Measurements from ENCODE around the gene CC2D1A. TPM values are rescaled to one million over a fixed set of nuclear protein-coding genes. Genes with fewer than 3 reads are reported as not detected.

Gene CC2D1A
- total RNA-seq, 1 donor from 2014 or later: 22.6 TPM

DNA sequence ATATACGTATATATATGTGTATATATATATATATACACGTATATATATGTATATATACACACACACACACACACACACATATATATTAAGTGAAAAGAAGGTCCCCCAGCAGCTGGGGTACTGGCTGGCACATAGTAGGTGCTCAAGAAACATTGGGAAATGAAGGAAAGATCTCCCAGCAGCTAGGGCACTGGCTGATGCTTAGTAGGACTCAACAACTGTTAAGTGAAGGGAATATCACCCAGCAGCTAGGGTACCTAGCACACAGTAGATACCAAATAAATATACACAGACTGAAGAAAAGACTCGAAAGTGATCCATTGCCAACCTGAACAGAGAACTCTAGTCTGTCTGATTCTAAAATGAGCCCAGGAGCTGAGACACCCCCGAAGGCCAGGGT, 20.0 kb downstream of the CC2D1A start:
- Mint-ChIP-seq H3K36me3 (ENCODE audit: low read depth, unreplicated experiment) (peaks cover 37% of the 10 kb centered on the region), H3K4me3 (ENCODE audit: unreplicated experiment) (no peak overlapping the region), H3K27me3 (ENCODE audit: low read depth, unreplicated experiment) (no peaks in the 10 kb centered on the region), H3K27ac (ENCODE audit: unreplicated experiment) (no peak overlapping the region), H3K4me1 (ENCODE audit: low read depth, unreplicated experiment) (no peaks in the 10 kb centered on the region), H3K9me3 (ENCODE audit: unreplicated experiment) (peaks cover 2% of the 10 kb centered on the region)
- Histone ChIP-seq H3K27me3 (ENCODE audit: insufficient read depth, low read length) (no peaks in the 10 kb centered on the region), H3K36me3 (ENCODE audit: insufficient read depth, low read length) (peaks cover 3% of the 10 kb centered on the region), H3K4me2 (ENCODE audit: low read length) (no peak overlapping the region), H2AFZ (ENCODE audit: low read depth, low read length) (no peak overlapping the region), H3K27ac (ENCODE audit: low read depth, low read length) (no peak overlapping the region), H3K79me2 (ENCODE audit: insufficient read depth, low read length) (no peaks in the 10 kb centered on the region), H3K4me3 (ENCODE audit: insufficient read depth, low read depth, low read length) (no peak overlapping the region), H3K4me1 (ENCODE audit: insufficient read depth, low read length) (no peaks in the 10 kb centered on the region), H3K9me3 (ENCODE audit: insufficient read depth, low read depth, low read length) (peaks cover 3% of the 10 kb centered on the region), H3K9ac (ENCODE audit: low read length) (no peak overlapping the region), H4K20me1 (ENCODE audit: insufficient read depth, low read length) (no peaks in the 10 kb centered on the region)
- no peak for TF ChIP-seq EZH2 (IDR thresholded peaks at IDR 0.05; ENCODE audit: insufficient read depth, low read length)
- TF ChIP-seq, protein P1, sequence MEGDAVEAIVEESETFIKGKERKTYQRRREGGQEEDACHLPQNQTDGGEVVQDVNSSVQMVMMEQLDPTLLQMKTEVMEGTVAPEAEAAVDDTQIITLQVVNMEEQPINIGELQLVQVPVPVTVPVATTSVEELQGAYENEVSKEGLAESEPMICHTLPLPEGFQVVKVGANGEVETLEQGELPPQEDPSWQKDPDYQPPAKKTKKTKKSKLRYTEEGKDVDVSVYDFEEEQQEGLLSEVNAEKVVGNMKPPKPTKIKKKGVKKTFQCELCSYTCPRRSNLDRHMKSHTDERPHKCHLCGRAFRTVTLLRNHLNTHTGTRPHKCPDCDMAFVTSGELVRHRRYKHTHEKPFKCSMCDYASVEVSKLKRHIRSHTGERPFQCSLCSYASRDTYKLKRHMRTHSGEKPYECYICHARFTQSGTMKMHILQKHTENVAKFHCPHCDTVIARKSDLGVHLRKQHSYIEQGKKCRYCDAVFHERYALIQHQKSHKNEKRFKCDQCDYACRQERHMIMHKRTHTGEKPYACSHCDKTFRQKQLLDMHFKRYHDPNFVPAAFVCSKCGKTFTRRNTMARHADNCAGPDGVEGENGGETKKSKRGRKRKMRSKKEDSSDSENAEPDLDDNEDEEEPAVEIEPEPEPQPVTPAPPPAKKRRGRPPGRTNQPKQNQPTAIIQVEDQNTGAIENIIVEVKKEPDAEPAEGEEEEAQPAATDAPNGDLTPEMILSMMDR (IDR thresholded peaks at IDR 0.05; ENCODE audit: insufficient read depth, low read depth, low read length): no peak
- no peak for FAIRE-seq
- no peak for DNase-seq (ENCODE audit: low read depth)

DNA sequence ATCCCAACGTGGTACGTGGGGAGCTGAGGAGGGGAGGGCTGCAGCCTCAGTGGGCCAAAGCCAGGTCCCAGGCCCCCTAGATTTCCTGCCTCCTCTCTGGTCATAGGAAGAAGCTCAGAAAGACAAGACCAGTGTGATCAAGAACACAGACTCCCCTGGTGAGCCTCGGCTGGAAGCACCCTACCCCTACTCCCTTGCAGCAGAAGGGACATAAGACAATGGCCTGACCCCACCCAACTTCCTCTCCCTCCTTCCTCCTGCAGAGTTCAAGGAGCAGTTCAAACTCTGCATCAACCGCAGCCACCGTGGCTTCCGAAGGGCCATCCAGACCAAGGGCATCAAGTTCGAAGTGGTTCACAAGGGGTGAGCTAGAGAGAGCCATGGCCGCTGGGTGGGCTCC, 20.7 kb downstream of the CC2D1A start:
- no peaks in the 10 kb centered on the region for H4K20me1 ChIP-seq (ENCODE audit: insufficient read depth, low read length)
- no peak overlapping the region for H3K4me3 Mint-ChIP-seq (ENCODE audit: unreplicated experiment)
- H3K9me3 ChIP-seq (ENCODE audit: insufficient read depth, low read depth, low read length): no peaks in the 10 kb centered on the region
- no peaks in the 10 kb centered on the region for H3K27me3 ChIP-seq (ENCODE audit: insufficient read depth, low read length)
- peaks cover 30% of the 10 kb centered on the region for H3K36me3 Mint-ChIP-seq (ENCODE audit: low read depth, unreplicated experiment)
- H3K9me3 Mint-ChIP-seq (ENCODE audit: unreplicated experiment): peaks cover 2% of the 10 kb centered on the region
- no peaks in the 10 kb centered on the region for H3K79me2 ChIP-seq (ENCODE audit: insufficient read depth, low read length)
- no peaks in the 10 kb centered on the region for H3K27me3 Mint-ChIP-seq (ENCODE audit: low read depth, unreplicated experiment)
- no peak overlapping the region for H3K27ac Mint-ChIP-seq (ENCODE audit: unreplicated experiment)
- H3K9ac ChIP-seq (ENCODE audit: low read length): no peak overlapping the region
- H3K36me3 ChIP-seq (ENCODE audit: insufficient read depth, low read length): peaks cover 3% of the 10 kb centered on the region
- DNase-seq (ENCODE audit: low read depth): no peak
- FAIRE-seq: no peak
- no peak for TF ChIP-seq EZH2 (IDR thresholded peaks at IDR 0.05; ENCODE audit: insufficient read depth, low read length)
- TF ChIP-seq, protein P1 (IDR thresholded peaks at IDR 0.05; ENCODE audit: insufficient read depth, low read depth, low read length): no peak
- H3K4me2 ChIP-seq (ENCODE audit: low read length): no peak overlapping the region
- H3K4me1 Mint-ChIP-seq (ENCODE audit: low read depth, unreplicated experiment): no peaks in the 10 kb centered on the region
- H3K4me3 ChIP-seq (ENCODE audit: insufficient read depth, low read depth, low read length): no peak overlapping the region
- H2AFZ ChIP-seq (ENCODE audit: low read depth, low read length): no peak overlapping the region
- H3K4me1 ChIP-seq (ENCODE audit: insufficient read depth, low read length): no peaks in the 10 kb centered on the region
- no peak overlapping the region for H3K27ac ChIP-seq (ENCODE audit: low read depth, low read length)

DNA sequence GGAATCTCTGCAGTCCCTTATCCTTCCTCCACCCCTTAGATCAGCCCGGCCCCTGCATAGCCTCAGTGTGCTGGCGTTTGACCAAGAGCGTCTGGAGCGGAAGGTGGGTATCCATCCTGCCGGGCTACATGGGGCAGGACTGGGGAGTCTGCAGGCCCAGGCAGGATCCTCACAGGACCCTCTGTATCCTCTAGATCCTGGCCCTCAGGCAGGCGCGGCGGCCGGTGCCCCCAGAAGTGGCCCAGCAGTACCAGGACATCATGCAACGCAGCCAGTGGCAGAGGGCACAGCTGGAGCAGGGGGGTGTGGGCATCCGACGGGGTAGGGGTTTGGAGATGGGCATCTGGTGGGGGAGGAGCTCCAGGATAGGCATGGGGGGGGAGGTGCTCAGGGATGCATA, 23.3 kb downstream of the CC2D1A start:
- Histone ChIP-seq H4K20me1 (ENCODE audit: insufficient read depth, low read length) (no peaks in the 10 kb centered on the region), H3K4me3 (ENCODE audit: insufficient read depth, low read depth, low read length) (no peak overlapping the region), H3K9ac (ENCODE audit: low read length) (no peak overlapping the region), H3K4me1 (ENCODE audit: insufficient read depth, low read length) (no peaks in the 10 kb centered on the region), H3K79me2 (ENCODE audit: insufficient read depth, low read length) (no peaks in the 10 kb centered on the region), H3K27ac (ENCODE audit: low read depth, low read length) (no peak overlapping the region), H3K27me3 (ENCODE audit: insufficient read depth, low read length) (no peaks in the 10 kb centered on the region), H3K4me2 (ENCODE audit: low read length) (no peak overlapping the region), H2AFZ (ENCODE audit: low read depth, low read length) (no peak overlapping the region), H3K9me3 (ENCODE audit: insufficient read depth, low read depth, low read length) (no peaks in the 10 kb centered on the region), H3K36me3 (ENCODE audit: insufficient read depth, low read length) (peaks cover 3% of the 10 kb centered on the region)
- peaks cover 2% of the 10 kb centered on the region for H3K9me3 Mint-ChIP-seq (ENCODE audit: unreplicated experiment)
- TF ChIP-seq, protein P1 (IDR thresholded peaks at IDR 0.05; ENCODE audit: insufficient read depth, low read depth, low read length): no peak
- no peak for TF ChIP-seq EZH2 (IDR thresholded peaks at IDR 0.05; ENCODE audit: insufficient read depth, low read length)
- FAIRE-seq: no peak
- H3K36me3 Mint-ChIP-seq (ENCODE audit: low read depth, unreplicated experiment): peaks cover 15% of the 10 kb centered on the region
- H3K4me1 Mint-ChIP-seq (ENCODE audit: low read depth, unreplicated experiment): no peaks in the 10 kb centered on the region
- no peak overlapping the region for H3K27ac Mint-ChIP-seq (ENCODE audit: unreplicated experiment)
- H3K4me3 Mint-ChIP-seq (ENCODE audit: unreplicated experiment): no peak overlapping the region
- H3K27me3 Mint-ChIP-seq (ENCODE audit: low read depth, unreplicated experiment): peaks cover 7% of the 10 kb centered on the region
- DNase-seq (ENCODE audit: low read depth): no peak

All from astrocyte (in vitro differentiated cells and primary cell).